WTC11 (cell line): ENCODE measurements around the gene TFEB.

Experiments used
- AFF4 ChIP-seq: sonication (generic); formaldehyde crosslinking; IDR thresholded peaks from 2 replicates; pipeline ENCODE4 v1.8.1; 2023; ENCODE audit warnings: mild to moderate bottlenecking, missing genetic modification reagents, borderline replicate concordance
- ATF2 ChIP-seq: sonication (generic); formaldehyde crosslinking; IDR thresholded peaks from 2 replicates; pipeline ENCODE4 v1.8.1; 2022; ENCODE audit warnings: low read depth, missing genetic modification reagents, borderline replicate concordance
- CREB1 ChIP-seq: sonication (generic); formaldehyde crosslinking; IDR thresholded peaks from 2 replicates; pipeline ENCODE4 v1.8.0; 2023; ENCODE audit warnings: mild to moderate bottlenecking, missing genetic modification reagents
- CTCF ChIP-seq: fragments of 200-600 bp; IDR thresholded peaks from 2 replicates; pipeline ENCODE4 v1.8.0; 2022; ENCODE audit warnings: antibody characterized with exemption
- EMX1 ChIP-seq: fragments of 250-450 bp; sonication (Bioruptor Pico); IDR thresholded peaks from 2 replicates; pipeline ENCODE4 v1.8.0; 2021; ENCODE audit warnings: mild to moderate bottlenecking
- FOXJ3 ChIP-seq: sonication (generic); formaldehyde crosslinking; IDR thresholded peaks from 2 replicates; pipeline ENCODE4 v1.9.0; 2021; ENCODE audit warnings: missing genetic modification reagents, mild to moderate bottlenecking, borderline replicate concordance
- MAX ChIP-seq: sonication (generic); formaldehyde crosslinking; IDR thresholded peaks from 2 replicates; pipeline ENCODE4 v1.8.0; 2022; ENCODE audit warnings: mild to moderate bottlenecking, missing genetic modification reagents
- NFE2L1 ChIP-seq: sonication (generic); formaldehyde crosslinking; IDR thresholded peaks from 2 replicates; pipeline ENCODE4 v1.8.1; 2023; ENCODE audit warnings: missing genetic modification reagents
- RELA ChIP-seq: sonication (generic); formaldehyde crosslinking; IDR thresholded peaks from 2 replicates; pipeline ENCODE4 v1.8.1; 2022; ENCODE audit warnings: missing genetic modification reagents, mild to moderate bottlenecking, borderline replicate concordance
- TCF7 ChIP-seq: sonication (generic); formaldehyde crosslinking; IDR thresholded peaks from 2 replicates; pipeline ENCODE4 v1.8.0; 2022; ENCODE audit warnings: mild to moderate bottlenecking, low read depth, missing genetic modification reagents, moderate library complexity
- ZNF121 ChIP-seq: sonication (generic); formaldehyde crosslinking; IDR thresholded peaks from 2 replicates; pipeline ENCODE4 v1.8.0; 2023; ENCODE audit warnings: missing genetic modification reagents
- TF ChIP-seq, protein P1 (sequence below): sonication (generic); formaldehyde crosslinking; IDR thresholded peaks from 2 replicates; pipeline ENCODE4 v1.8.0; 2023; ENCODE audit warnings: missing genetic modification reagents

DNA sequence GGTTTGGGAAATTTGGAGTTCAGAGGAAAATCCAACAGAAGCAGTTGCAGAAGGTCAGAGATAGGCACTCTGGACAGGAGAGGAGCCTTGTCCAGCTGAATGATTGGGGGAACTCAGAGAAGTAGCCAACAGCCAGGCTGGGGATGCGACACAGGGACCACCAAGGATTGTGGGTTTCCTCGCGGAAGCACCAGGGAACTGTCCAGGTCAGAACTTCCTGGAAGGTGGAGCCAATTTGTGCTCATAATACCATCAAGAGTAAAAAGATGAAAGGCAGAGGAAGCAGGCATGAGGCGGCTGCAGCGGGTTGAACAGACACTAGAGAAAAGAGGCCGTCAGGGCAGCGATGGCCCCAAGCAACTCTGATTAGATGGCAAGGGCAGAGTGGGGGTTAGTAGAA is 63.4 kb downstream of the TFEB start:
- TF ChIP-seq CTCF (no peak), CREB1 (no peak), ZNF121 (CRISPR knock-in tag) (no peak), TCF7 (CRISPR knock-in tag) (no peak), EMX1 (CRISPR knock-in tag) (no peak), MAX (no peak), RELA (CRISPR knock-in tag) (no peak), AFF4 (no peak), FOXJ3 (CRISPR knock-in tag) (no peak), NFE2L1 (no peak), ATF2 (CRISPR knock-in tag) (no peak)
- TF ChIP-seq, protein P1, sequence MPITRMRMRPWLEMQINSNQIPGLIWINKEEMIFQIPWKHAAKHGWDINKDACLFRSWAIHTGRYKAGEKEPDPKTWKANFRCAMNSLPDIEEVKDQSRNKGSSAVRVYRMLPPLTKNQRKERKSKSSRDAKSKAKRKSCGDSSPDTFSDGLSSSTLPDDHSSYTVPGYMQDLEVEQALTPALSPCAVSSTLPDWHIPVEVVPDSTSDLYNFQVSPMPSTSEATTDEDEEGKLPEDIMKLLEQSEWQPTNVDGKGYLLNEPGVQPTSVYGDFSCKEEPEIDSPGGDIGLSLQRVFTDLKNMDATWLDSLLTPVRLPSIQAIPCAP: no peak
